Peyer's patch (tissue), 4 donors: ENCODE measurements around the gene RTN4. TPM values are rescaled to one million over a fixed set of nuclear protein-coding genes. Genes with fewer than 3 reads are reported as not detected.

Experiments used
- DNase-seq, 3 donors: peaks; one replicate each; pipeline ENCODE4 v3.0.0-alpha.2; 2017 to 2019
- H3K27ac ChIP-seq, 4 donors: fragments of 200-600 bp; sonication (generic); one replicate each; pipeline ENCODE4 v1.5.1; 2016 to 2019
- H3K27me3 ChIP-seq, 2 donors: fragments of 200-600 bp; sonication (generic); one replicate each; pipeline ENCODE4 v1.5.1; 2019
- H3K36me3 ChIP-seq, 3 donors: fragments of 200-600 bp; sonication (generic); one replicate each; pipeline ENCODE4 v1.5.1; 2016 to 2019
- H3K4me1 ChIP-seq, 4 donors: fragments of 200-600 bp; sonication (generic); one replicate each; pipeline ENCODE4 v1.5.1; 2016 to 2019
- H3K4me3 ChIP-seq, 4 donors: fragments of 200-600 bp; sonication (generic); 1 replicate in 3 of 4; 2 replicates in 1 of 4; pipeline ENCODE4 v1.5.1; 2016 to 2019; ENCODE audit warnings: mild to moderate bottlenecking in 1 of 4
- H3K9me3 ChIP-seq, 4 donors: fragments of 200-600 bp; sonication (generic); one replicate each; pipeline ENCODE4 v1.5.1; 2016 to 2019; ENCODE audit warnings: mild to moderate bottlenecking in 1 of 4
- POLR2A ChIP-seq, 2 donors: fragments of 450-650 bp; IDR thresholded peaks; one replicate each; pipeline ENCODE4 v1.5.1; 2017; ENCODE audit warnings: antibody characterized with exemption in 2 of 2, mild to moderate bottlenecking in 2 of 2, moderate library complexity in 2 of 2
- total RNA-seq, 4 donors: library from RNA; depleted of rRNA; stranded (reverse); fragments of >200 nt; gene quantifications; one replicate each; pipeline ENCODE4 v1.1.0, GENCODE V29; 2016
- TF ChIP-seq, protein P1 (sequence below), 6 experiments: fragments of 450-650 bp in 4 of 6; fragments of 200-600 bp in 2 of 6; sonication (generic) in 1 of 6; IDR thresholded peaks; one replicate each; pipeline ENCODE4 v1.5.1; 2017 to 2019; ENCODE audit warnings: antibody characterized with exemption in 6 of 6, mild to moderate bottlenecking in 3 of 6, moderate library complexity in 1 of 6

RTN4 gene
- total RNA-seq, 4 donors from 2014 or later = 140 to 313 (median 195) TPM

DNA sequence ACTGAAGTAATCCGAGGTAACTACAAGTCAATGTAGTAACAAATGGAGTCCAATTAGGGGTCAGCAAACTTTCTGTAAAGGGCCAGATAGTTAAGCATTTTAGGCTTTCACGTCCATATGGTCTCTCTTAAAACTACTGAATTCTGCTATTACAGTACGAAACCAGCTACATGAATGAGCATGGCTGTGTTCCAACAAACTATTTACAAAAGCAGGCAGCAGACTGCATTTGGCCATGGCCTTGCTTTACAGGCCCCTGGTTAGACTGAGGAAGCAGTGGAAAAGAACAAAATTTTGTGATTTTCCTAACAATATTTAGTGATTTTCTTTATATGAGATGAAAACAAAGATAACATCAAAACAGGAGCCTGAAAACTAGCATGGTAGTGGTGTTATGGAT, 64.0 kb downstream of the RTN4 start:
- DNase-seq = no peak
- Histone ChIP-seq H3K4me1 (peaks cover 0 to 16% (median 0%) of the 10 kb centered on the region in 4 donors), H3K27me3 (no peaks in the 10 kb centered on the region), H3K27ac (no peak overlapping the region), H3K36me3 (peaks cover 0 to 43% (median 0%) of the 10 kb centered on the region in 3 donors), H3K4me3 (no peak overlapping the region), H3K9me3 (no peaks in the 10 kb centered on the region)
- TF ChIP-seq, protein P1, sequence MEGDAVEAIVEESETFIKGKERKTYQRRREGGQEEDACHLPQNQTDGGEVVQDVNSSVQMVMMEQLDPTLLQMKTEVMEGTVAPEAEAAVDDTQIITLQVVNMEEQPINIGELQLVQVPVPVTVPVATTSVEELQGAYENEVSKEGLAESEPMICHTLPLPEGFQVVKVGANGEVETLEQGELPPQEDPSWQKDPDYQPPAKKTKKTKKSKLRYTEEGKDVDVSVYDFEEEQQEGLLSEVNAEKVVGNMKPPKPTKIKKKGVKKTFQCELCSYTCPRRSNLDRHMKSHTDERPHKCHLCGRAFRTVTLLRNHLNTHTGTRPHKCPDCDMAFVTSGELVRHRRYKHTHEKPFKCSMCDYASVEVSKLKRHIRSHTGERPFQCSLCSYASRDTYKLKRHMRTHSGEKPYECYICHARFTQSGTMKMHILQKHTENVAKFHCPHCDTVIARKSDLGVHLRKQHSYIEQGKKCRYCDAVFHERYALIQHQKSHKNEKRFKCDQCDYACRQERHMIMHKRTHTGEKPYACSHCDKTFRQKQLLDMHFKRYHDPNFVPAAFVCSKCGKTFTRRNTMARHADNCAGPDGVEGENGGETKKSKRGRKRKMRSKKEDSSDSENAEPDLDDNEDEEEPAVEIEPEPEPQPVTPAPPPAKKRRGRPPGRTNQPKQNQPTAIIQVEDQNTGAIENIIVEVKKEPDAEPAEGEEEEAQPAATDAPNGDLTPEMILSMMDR (IDR thresholded peaks at IDR 0.05) = no peak
- no peak for TF ChIP-seq POLR2A (IDR thresholded peaks at IDR 0.05)

DNA sequence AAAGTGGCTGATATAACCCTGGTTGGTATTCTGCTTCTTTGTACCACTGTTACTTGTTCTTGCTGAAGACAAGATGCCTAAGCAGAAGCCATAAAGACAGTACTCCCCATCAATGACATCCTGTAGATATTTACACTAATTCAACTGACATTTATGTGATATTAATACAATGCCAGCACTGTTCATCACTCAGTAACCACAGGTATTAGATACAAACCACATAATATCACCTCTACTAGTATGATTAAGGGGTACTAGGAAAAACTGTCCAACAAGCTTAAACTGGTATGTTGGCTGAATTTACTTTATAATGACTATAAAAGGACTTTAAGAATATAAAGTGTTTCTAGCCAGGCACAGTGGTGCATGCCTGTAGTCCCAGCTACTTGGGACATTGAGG, 65.8 kb downstream of the RTN4 start:
- Histone ChIP-seq H3K4me3 (no peak overlapping the region), H3K4me1 (peaks cover 0 to 16% (median 0%) of the 10 kb centered on the region in 4 donors)

DNA sequence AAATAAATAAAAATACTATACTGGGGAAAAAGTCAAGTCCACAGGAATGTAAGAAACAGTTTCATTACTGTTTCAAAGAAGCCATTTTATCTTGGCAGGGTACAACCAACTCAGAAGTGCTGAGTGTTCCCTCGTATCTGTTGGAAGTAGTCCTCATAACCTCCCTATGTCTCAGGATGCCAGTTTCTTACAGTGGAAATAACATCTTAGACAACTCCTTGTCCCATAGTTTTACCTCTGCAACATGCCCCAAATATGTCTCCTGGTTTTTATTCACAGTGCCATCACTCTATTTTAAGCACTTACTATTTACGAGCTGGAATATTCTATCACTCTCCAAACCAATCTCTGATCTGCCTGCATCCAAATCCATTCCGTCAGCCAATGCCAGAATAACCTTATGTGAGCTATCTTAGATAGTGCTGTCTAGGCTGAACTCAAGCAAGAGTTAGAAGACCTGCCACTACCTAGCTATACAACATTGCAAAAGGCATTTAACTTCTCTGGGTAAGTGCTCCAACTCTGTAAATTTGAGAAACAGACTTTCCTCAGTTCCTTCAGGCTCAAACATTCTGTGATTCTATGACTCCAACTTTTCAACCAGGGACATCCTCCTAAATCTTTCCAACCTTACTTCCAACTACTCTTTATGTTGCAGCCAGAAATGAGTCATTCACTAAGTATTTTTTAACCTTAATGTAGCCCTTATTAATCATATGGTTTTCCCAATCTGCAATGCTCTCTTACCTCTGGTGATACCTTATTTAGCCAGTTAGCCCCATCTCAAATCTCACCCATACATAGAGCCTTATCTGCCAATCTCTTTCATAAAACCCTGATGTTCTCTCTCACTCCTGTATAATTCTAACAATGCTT, 66.7 kb downstream of the RTN4 start:
- Histone ChIP-seq H3K27me3 (no peaks in the 10 kb centered on the region), H3K9me3 (no peaks in the 10 kb centered on the region), H3K36me3 (peaks cover 0 to 49% (median 0%) of the 10 kb centered on the region in 3 donors), H3K27ac (no peak overlapping the region), H3K4me3 (no peak overlapping the region), H3K4me1 (peaks cover 0 to 13% (median 0%) of the 10 kb centered on the region in 4 donors)
- no peak for TF ChIP-seq POLR2A (IDR thresholded peaks at IDR 0.05)
- TF ChIP-seq, protein P1 (IDR thresholded peaks at IDR 0.05) = no peak
- no peak for DNase-seq

More for the DNA sequence above, 65.8 kb downstream of the RTN4 start:
- Histone ChIP-seq H3K27ac (no peak overlapping the region), H3K36me3 (peaks cover 0 to 49% (median 0%) of the 10 kb centered on the region in 3 donors), H3K9me3 (no peaks in the 10 kb centered on the region), H3K27me3 (no peaks in the 10 kb centered on the region)
- no peak for DNase-seq
- no peak for TF ChIP-seq POLR2A (IDR thresholded peaks at IDR 0.05)
- TF ChIP-seq, protein P1 (IDR thresholded peaks at IDR 0.05) = no peak

DNA sequence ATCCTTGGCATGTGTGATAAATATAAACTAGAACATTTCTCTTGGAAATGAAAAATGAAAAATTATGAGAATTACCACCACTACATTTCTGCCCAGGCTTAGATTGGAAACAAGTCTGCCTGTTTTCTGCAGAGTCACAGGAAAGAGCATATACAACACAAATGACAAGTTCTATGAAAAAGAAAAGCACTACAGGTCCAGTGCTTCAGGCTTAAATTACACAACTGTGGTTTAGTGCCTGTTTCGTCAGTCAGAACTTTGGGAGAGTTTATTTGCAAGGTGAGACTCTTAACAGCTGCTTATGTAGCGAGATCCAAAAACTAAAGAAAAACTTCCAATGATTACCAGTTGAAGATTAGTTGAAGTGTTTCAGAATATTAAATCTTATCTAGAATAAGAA, 68.9 kb downstream of the RTN4 start:
- DNase-seq = no peak
- Histone ChIP-seq H3K27me3 (no peaks in the 10 kb centered on the region), H3K4me1 (peaks cover 0 to 27% (median 0%) of the 10 kb centered on the region in 4 donors), H3K4me3 (no peak overlapping the region), H3K36me3 (peaks cover 0 to 39% (median 0%) of the 10 kb centered on the region in 3 donors), H3K27ac (no peak overlapping the region), H3K9me3 (no peaks in the 10 kb centered on the region)
- no peak for TF ChIP-seq POLR2A (IDR thresholded peaks at IDR 0.05)
- TF ChIP-seq, protein P1 (IDR thresholded peaks at IDR 0.05) = no peak

DNA sequence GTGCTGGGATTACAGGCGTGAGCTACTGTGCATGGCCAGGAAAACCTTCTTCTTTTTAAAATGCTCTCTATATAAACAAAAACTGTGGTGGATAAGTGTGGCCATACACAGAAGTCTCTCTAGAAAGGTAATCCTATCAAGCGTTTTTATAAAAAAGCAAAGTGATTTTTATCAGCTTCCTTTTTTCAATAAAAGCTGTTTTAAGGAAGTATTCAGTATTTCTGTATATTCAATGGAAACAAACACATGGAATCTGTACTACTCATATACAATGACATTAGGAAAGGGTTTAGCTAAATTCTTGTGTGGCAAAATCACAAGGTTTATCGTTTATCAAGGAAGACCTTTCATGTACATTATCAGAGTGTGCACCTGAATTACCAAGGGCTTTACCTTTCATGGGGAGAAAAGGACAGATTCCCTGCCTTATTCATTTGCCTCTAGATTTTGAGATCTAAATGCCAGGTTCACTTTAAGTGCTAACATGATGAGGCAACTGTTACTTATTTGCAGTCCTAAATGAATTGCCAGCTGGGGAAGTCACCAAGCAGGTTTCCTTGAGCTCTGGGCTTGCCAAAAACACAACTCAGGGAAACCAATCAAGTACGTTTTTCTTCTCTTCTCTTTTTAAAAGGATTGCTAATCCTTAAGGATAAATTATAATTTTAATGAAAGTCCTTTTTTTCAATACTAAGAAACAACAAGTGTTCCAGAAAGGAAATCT, 70.8 kb downstream of the RTN4 start:
- TF ChIP-seq, protein P1 (IDR thresholded peaks at IDR 0.05) = no peak
- TF ChIP-seq POLR2A (IDR thresholded peaks at IDR 0.05) = no peak
- Histone ChIP-seq H3K36me3 (peaks cover 0 to 24% (median 0%) of the 10 kb centered on the region in 3 donors), H3K4me3 (no peak overlapping the region), H3K9me3 (no peaks in the 10 kb centered on the region), H3K27me3 (no peaks in the 10 kb centered on the region), H3K4me1 (peaks cover 0 to 33% (median 0%) of the 10 kb centered on the region in 4 donors), H3K27ac (no peak overlapping the region)
- no peak for DNase-seq
